HepG2 (cell line): ENCODE measurements around the gene RNASE8. TPM values are rescaled to one million over a fixed set of nuclear protein-coding genes. Genes with fewer than 3 reads are reported as not detected.

Experiments
- ARNT ChIP-seq: fragments of 450-650 bp; IDR thresholded peaks from 2 replicates; pipeline ENCODE4 v1.6.1; 2017
- NCOA1 ChIP-seq: sonication (generic); formaldehyde crosslinking; IDR thresholded peaks from 2 replicates; pipeline ENCODE4 v1.9.0; 2021; ENCODE audit warnings: missing genetic modification reagents
- NR1H2 ChIP-seq: sonication (generic); formaldehyde crosslinking; IDR thresholded peaks from 2 replicates; pipeline ENCODE4 v1.8.1; 2022; ENCODE audit warnings: low read depth, missing genetic modification reagents, borderline replicate concordance
- ZBTB20 ChIP-seq: sonication (generic); formaldehyde crosslinking; IDR thresholded peaks from 2 replicates; pipeline ENCODE4 v1.8.1; 2023; ENCODE audit warnings: missing genetic modification reagents, low read depth, mild to moderate bottlenecking, borderline replicate concordance
- ZFX ChIP-seq: sonication (generic); formaldehyde crosslinking; IDR thresholded peaks from 2 replicates; pipeline ENCODE4 v1.4.0; 2020; ENCODE audit warnings: mild to moderate bottlenecking, low read depth, missing genetic modification reagents, moderate library complexity
- ZNF12 ChIP-seq: sonication (generic); formaldehyde crosslinking; IDR thresholded peaks from 2 replicates; pipeline ENCODE4 v1.5.0; 2020; ENCODE audit warnings: missing genetic modification reagents
- ZNF281 ChIP-seq: sonication (generic); formaldehyde crosslinking; IDR thresholded peaks from 2 replicates; pipeline ENCODE4 v1.4.0; 2020; ENCODE audit warnings: missing genetic modification reagents, borderline replicate concordance
- ZNF317 ChIP-seq: sonication (generic); formaldehyde crosslinking; IDR thresholded peaks from 2 replicates; pipeline ENCODE4 v1.5.0; 2020; ENCODE audit warnings: mild to moderate bottlenecking, missing genetic modification reagents
- ZNF331 ChIP-seq: sonication (generic); formaldehyde crosslinking; IDR thresholded peaks from 2 replicates; pipeline ENCODE4 v1.4.0; 2020; ENCODE audit warnings: missing genetic modification reagents
- ZNF407 ChIP-seq: sonication (generic); formaldehyde crosslinking; IDR thresholded peaks from one replicate; pipeline ENCODE4 v1.5.1; 2020; ENCODE audit warnings: mild to moderate bottlenecking, missing genetic modification reagents; ENCODE audit errors: not compliant biosample characterization
- ZNF550 ChIP-seq: sonication (generic); formaldehyde crosslinking; IDR thresholded peaks from 2 replicates; pipeline ENCODE4 v1.4.0; 2020; ENCODE audit warnings: mild to moderate bottlenecking, missing genetic modification reagents, borderline replicate concordance
- ZNF574 ChIP-seq: sonication (generic); formaldehyde crosslinking; IDR thresholded peaks from 2 replicates; pipeline ENCODE4 v1.4.0; 2020; ENCODE audit warnings: missing genetic modification reagents
- ZNF629 ChIP-seq: sonication (generic); formaldehyde crosslinking; conservative IDR thresholded peaks from 2 replicates; pipeline ENCODE4 v1.5.0; 2020; ENCODE audit warnings: missing genetic modification reagents
- ZNF850 ChIP-seq: sonication (generic); formaldehyde crosslinking; conservative IDR thresholded peaks from 2 replicates; pipeline ENCODE4 v1.9.0; 2021; ENCODE audit warnings: mild to moderate bottlenecking, missing genetic modification reagents
- ZSCAN21 ChIP-seq: sonication (generic); formaldehyde crosslinking; IDR thresholded peaks from 2 replicates; pipeline ENCODE4 v1.8.0; 2022; ENCODE audit warnings: mild to moderate bottlenecking, missing genetic modification reagents, moderate library complexity, borderline replicate concordance
- polyA plus RNA-seq, 8 experiments: library from polyadenylated mRNA; depleted of rRNA in 3 of 8; stranded (reverse) in 7 of 8; unstranded in 1 of 8; fragments of >200 nt; fragmentation: Illumina TruSeq in 4 of 8; extraction: Trizol in 4 of 8; gene quantifications; 2 replicates each; pipeline versions ENCODE4 v1.2.1 to v1.2.3, GENCODE V29; 2011 to 2016; ENCODE audit warnings: low read depth in 4 of 8, missing spikeins in 1 of 8, mixed read lengths in 1 of 8; ENCODE audit not compliant: insufficient read depth in 1 of 8
- total RNA-seq, 5 experiments: library from RNA; depleted of rRNA; stranded (reverse); fragments of >200 nt; fragmentation: Illumina TruSeq; extraction: Trizol; gene quantifications; 2 replicates each; pipeline ENCODE4 v1.2.3, GENCODE V29; 2016; ENCODE audit warnings: low read depth in 1 of 5

RNASE8 gene
- total and polyA plus RNA-seq, 2 of the 13 experiments (the other 11 are each of a cell fraction or from before 2014, with no cell fraction given) = not detected

GRCh38 chr14:21023817-21024584 is 33.6 kb upstream of the RNASE8 start (continued):
- TF ChIP-seq ZNF407 = no peak
- no peak for TF ChIP-seq ZBTB20 (CRISPR knock-in tag)
- TF ChIP-seq NCOA1 = no peak
- no peak for TF ChIP-seq ZNF629 (CRISPR knock-in tag)
- no peak for TF ChIP-seq ZNF281 (CRISPR knock-in tag)
- 0 out of 2 replicates have a peak, but pooled peaks have one; percentile 40 for TF ChIP-seq ZNF317 (CRISPR knock-in tag)
- no peak for TF ChIP-seq ZNF850
- no peak for TF ChIP-seq ARNT
- no peak for TF ChIP-seq ZFX (CRISPR knock-in tag)
- TF ChIP-seq ZNF12 (CRISPR knock-in tag) = no peak
- no peak for TF ChIP-seq NR1H2 (CRISPR knock-in tag)
- no peak for TF ChIP-seq ZNF331 (CRISPR knock-in tag)
- peak; percentile 89 for TF ChIP-seq ZNF574 (CRISPR knock-in tag)
- no peak for TF ChIP-seq ZNF550
- no peak for TF ChIP-seq ZSCAN21 (CRISPR knock-in tag)
